SK-N-SH (cell line): ENCODE measurements around the gene CD74. TPM values are rescaled to one million over a fixed set of nuclear protein-coding genes. Genes with fewer than 3 reads are reported as not detected.

ENCODE experiments used
- CTCF ChIA-PET: fragments of 300-600, 350-600 bp; formaldehyde crosslinking; extraction: SDS; loops from one replicate; lab custom pipeline; 2021; lab: Yijun Ruan, JAX
- POLR2A ChIA-PET: fragments of 350-600 bp; sonication (Branson Sonifier 250); formaldehyde crosslinking; extraction: SDS; loops from one replicate; lab custom pipeline; 2020; ENCODE audit warnings: antibody characterized with exemption, inconsistent platforms; lab: Yijun Ruan, JAX
- DNase-seq: peaks from one replicate; pipeline ENCODE4 v3.0.0; 2012
- H2AFZ ChIP-seq: fragments of 200-600 bp; sonication (generic); 2 replicates; pipeline ENCODE4 v1.8.1; 2016; ENCODE audit warnings: antibody characterized with exemption, mild to moderate bottlenecking, low read depth
- H3F3A ChIP-seq: fragments of 200-600 bp; sonication (generic); replicated peaks from 2 replicates; pipeline ENCODE3; 2016; ENCODE audit warnings: antibody characterized with exemption, mild to moderate bottlenecking; ENCODE audit not compliant: insufficient read depth
- H3K27ac ChIP-seq, 2 experiments: fragments of 200-500 bp in 1 of 2; fragments of 200-600 bp in 1 of 2; sonication (Bioruptor generic) in 1 of 2; sonication (generic), shearing (Covaris generic) in 1 of 2; 2 replicates each; pipeline versions ENCODE4 v1.5.1 to v1.6.1; 2014 to 2016; ENCODE audit warnings: low read depth in 2 of 2, inconsistent platforms in 1 of 2, low read length in 1 of 2, mild to moderate bottlenecking in 1 of 2, mixed read lengths in 1 of 2
- H3K27me3 ChIP-seq: fragments of 200-600 bp; sonication (generic), shearing (Covaris generic); 2 replicates; pipeline ENCODE4 v1.6.1; 2016; ENCODE audit warnings: mixed run types; ENCODE audit not compliant: insufficient read depth
- H3K36me3 ChIP-seq, 2 experiments: fragments of 200-500 bp in 1 of 2; fragments of 200-600 bp in 1 of 2; sonication (Bioruptor generic) in 1 of 2; sonication (generic) in 1 of 2; replicated peaks in 1 of 2; 2 replicates each; pipeline versions ENCODE3 to v1.5.1; 2014 to 2016; ENCODE audit warnings: low read length in 1 of 2, mild to moderate bottlenecking in 1 of 2; ENCODE audit not compliant: insufficient read depth in 2 of 2, control insufficient read depth in 1 of 2
- H3K4me1 ChIP-seq, 2 experiments: fragments of 200-500 bp in 1 of 2; fragments of 200-600 bp in 1 of 2; sonication (Bioruptor generic) in 1 of 2; sonication (generic), shearing (Covaris generic) in 1 of 2; 2 replicates each; pipeline versions ENCODE4 v1.5.1 to v1.6.1; 2014 to 2016; ENCODE audit warnings: low read depth in 1 of 2, low read length in 1 of 2, mixed run types in 1 of 2; ENCODE audit not compliant: insufficient read depth in 2 of 2, control insufficient read depth in 1 of 2
- H3K4me2 ChIP-seq: fragments of 200-600 bp; sonication (generic), shearing (Covaris generic); 2 replicates; pipeline ENCODE4 v1.6.1; 2017; ENCODE audit warnings: mixed run types
- H3K4me3 ChIP-seq, 2 experiments: fragments of 200-500 bp in 1 of 2; fragments of 200-600 bp in 1 of 2; sonication (Bioruptor generic) in 1 of 2; sonication (generic), shearing (Covaris generic) in 1 of 2; 2 replicates each; pipeline versions ENCODE4 v1.5.1 to v1.8.1; 2014 to 2016; ENCODE audit warnings: low read depth in 2 of 2, inconsistent platforms in 1 of 2, low read length in 1 of 2, mild to moderate bottlenecking in 1 of 2, mixed read lengths in 1 of 2, moderate library complexity in 1 of 2
- H3K79me2 ChIP-seq: fragments of 200-600 bp; sonication (generic); 2 replicates; pipeline ENCODE4 v1.8.1; 2017; ENCODE audit warnings: mild to moderate bottlenecking; ENCODE audit not compliant: insufficient read depth
- H3K9ac ChIP-seq: fragments of 200-600 bp; sonication (generic); 2 replicates; pipeline ENCODE4 v1.6.1; 2017; ENCODE audit warnings: mixed run types
- H3K9me2 ChIP-seq: fragments of 200-600 bp; sonication (generic); 2 replicates; pipeline ENCODE4 v1.6.1; 2017; ENCODE audit warnings: mixed run types
- H3K9me3 ChIP-seq: fragments of 200-600 bp; sonication (generic); 2 replicates; pipeline ENCODE4 v1.6.1; 2017; ENCODE audit warnings: mixed run types, mild to moderate bottlenecking, moderate library complexity
- H4K20me1 ChIP-seq: fragments of 200-600 bp; sonication (generic); 2 replicates; pipeline ENCODE4 v1.6.1; 2017; ENCODE audit warnings: mild to moderate bottlenecking, mixed run types; ENCODE audit not compliant: insufficient read depth
- CHD2 ChIP-seq: fragments of 150-350 bp; IDR thresholded peaks from 2 replicates; pipeline ENCODE4 v1.6.1; 2018; ENCODE audit warnings: low read length; ENCODE audit not compliant: partially characterized antibody
- EZH2phosphoT487 ChIP-seq: fragments of 200-600 bp; sonication (generic); IDR thresholded peaks from 2 replicates; pipeline ENCODE4 v1.6.1; 2017; ENCODE audit warnings: low read depth, mixed run types, mild to moderate bottlenecking, antibody characterized with exemption, moderate library complexity, borderline replicate concordance
- GABPA ChIP-seq: IDR thresholded peaks from 2 replicates; pipeline ENCODE4 v1.4.0; 2012; ENCODE audit warnings: low read depth, mild to moderate bottlenecking
- JUND ChIP-seq: IDR thresholded peaks from 2 replicates; pipeline ENCODE4 v1.4.0; 2012
- MEF2A ChIP-seq: IDR thresholded peaks from 2 replicates; pipeline ENCODE4 v1.4.0; 2012; ENCODE audit warnings: low read depth, borderline replicate concordance
- NFIC ChIP-seq: IDR thresholded peaks from 2 replicates; pipeline ENCODE4 v1.4.0; 2012; ENCODE audit warnings: borderline replicate concordance
- POLR2AphosphoS5 ChIP-seq: IDR thresholded peaks from 2 replicates; pipeline ENCODE4 v1.6.1; 2012; ENCODE audit warnings: low read depth, low read length
- RAD21 ChIP-seq: IDR thresholded peaks from 2 replicates; pipeline ENCODE4 v1.6.1; 2012; ENCODE audit warnings: mild to moderate bottlenecking, low read length
- RCOR1 ChIP-seq: fragments of 150-350 bp; IDR thresholded peaks from 2 replicates; pipeline ENCODE4 v1.6.1; 2017; ENCODE audit warnings: antibody characterized with exemption, low read length
- RXRA ChIP-seq: IDR thresholded peaks from 2 replicates; pipeline ENCODE4 v1.4.0; 2012; ENCODE audit warnings: low read depth, mild to moderate bottlenecking, borderline replicate concordance
- TAF1 ChIP-seq: IDR thresholded peaks from 2 replicates; pipeline ENCODE4 v1.6.1; 2012; ENCODE audit warnings: low read depth, mild to moderate bottlenecking, low read length, moderate library complexity, borderline replicate concordance
- TCF12 ChIP-seq: IDR thresholded peaks from 2 replicates; pipeline ENCODE4 v1.4.0; 2012
- whole genome bisulfite sequencing: methylation state at CpG from one replicate; pipeline ENCODE4 v1.1.6; 2017; ENCODE audit warnings: low lambda C conversion rate; 5-methylcytosine and 5-hydroxymethylcytosine counted together
- polyA plus RNA-seq, 3 experiments: library from polyadenylated mRNA; depleted of rRNA; stranded (reverse); fragments of >200 nt; gene quantifications; 2 replicates each; pipeline ENCODE4 v1.2.3, GENCODE V29; 2012
- TF ChIP-seq, protein P1 (sequence below): IDR thresholded peaks from 2 replicates; pipeline ENCODE4 v1.4.0; 2012; ENCODE audit warnings: low read depth, borderline replicate concordance
- TF ChIP-seq, protein P2 (sequence below): fragments of 150-350 bp; IDR thresholded peaks from 2 replicates; pipeline ENCODE4 v1.6.1; 2016; ENCODE audit warnings: mild to moderate bottlenecking, low read depth, low read length
- TF ChIP-seq, protein P3 (sequence below): IDR thresholded peaks from 2 replicates; pipeline ENCODE4 v1.4.0; 2012; ENCODE audit warnings: low read depth
- TF ChIP-seq, protein P4 (sequence below): IDR thresholded peaks from 2 replicates; pipeline ENCODE4 v1.6.1; 2012; ENCODE audit warnings: mild to moderate bottlenecking, low read depth, low read length, moderate library complexity
- TF ChIP-seq, protein P5 (sequence below): IDR thresholded peaks from 2 replicates; pipeline ENCODE4 v1.4.0; 2012; ENCODE audit warnings: low read depth, borderline replicate concordance

Gene CD74
- polyA plus RNA-seq, 1 of the 3 experiments (the other 2 are of a cell fraction): 0.26 TPM

DNA sequence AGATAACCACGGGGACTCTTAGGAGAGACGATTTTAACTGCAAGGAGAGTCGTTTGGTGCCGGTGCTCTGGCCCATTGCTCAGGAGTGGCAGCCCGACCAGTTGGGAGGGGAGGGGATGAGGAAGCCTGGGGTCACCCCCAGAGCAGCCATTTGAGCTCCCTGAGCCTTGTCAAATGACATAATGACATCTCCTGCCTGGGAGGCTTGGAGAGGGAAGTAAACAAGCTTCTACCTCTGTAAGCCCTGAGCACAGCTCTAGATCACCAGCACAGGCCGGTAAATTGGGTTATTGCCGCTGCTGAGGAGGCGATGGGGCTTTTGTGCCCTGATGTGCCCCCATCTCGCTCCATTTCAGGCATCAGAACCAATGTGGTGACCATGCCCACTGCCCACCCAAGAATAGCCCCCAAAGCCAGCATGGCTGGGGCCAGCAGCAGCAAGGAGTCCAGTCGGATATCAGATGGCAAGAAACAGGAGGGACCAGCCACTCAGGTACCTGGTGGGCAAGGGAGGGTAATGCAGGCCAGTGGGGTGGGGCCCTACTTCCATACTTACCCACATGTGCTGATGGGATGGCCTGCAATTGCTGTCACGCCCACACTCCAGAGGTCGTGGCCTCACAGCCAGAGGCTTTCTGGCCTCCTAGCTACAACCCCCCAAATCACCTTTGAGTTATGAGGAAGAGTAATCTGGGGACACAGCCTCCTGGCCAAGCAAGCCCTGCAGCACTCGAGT lies 23.0 kb downstream of the CD74 start:
- ChIA-PET POLR2A (no interaction called here), CTCF (interaction anchor here (1.0 kb wide), 1 partner anchor 17 kb away, joined by 3 read pairs; no protein-coding TSS in a partner anchor)
- H3K9me3 ChIP-seq: no peaks in the 10 kb centered on the region
- no peak overlapping the region for H3K4me2 ChIP-seq
- H4K20me1 ChIP-seq: no peaks in the 10 kb centered on the region
- TF ChIP-seq RAD21 (no peak), MEF2A (no peak), GABPA (no peak), CHD2 (no peak), JUND (no peak), NFIC (no peak), RXRA (no peak), TAF1 (no peak), EZH2phosphoT487 (no peak)
- TF ChIP-seq, protein P1, sequence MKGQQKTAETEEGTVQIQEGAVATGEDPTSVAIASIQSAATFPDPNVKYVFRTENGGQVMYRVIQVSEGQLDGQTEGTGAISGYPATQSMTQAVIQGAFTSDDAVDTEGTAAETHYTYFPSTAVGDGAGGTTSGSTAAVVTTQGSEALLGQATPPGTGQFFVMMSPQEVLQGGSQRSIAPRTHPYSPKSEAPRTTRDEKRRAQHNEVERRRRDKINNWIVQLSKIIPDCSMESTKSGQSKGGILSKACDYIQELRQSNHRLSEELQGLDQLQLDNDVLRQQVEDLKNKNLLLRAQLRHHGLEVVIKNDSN: no peak
- no peaks in the 10 kb centered on the region for H3K9me2 ChIP-seq
- DNase-seq: no peak
- no peak overlapping the region for H2AFZ ChIP-seq
- H3K4me1 ChIP-seq: no peaks in the 10 kb centered on the region
- WGBS: 83% methylated on average over 7 of the region's 13 CpGs
- no peak overlapping the region for H3K4me3 ChIP-seq
- no peaks in the 10 kb centered on the region for H3K79me2 ChIP-seq
- no peak overlapping the region for H3K27ac ChIP-seq
- no peak overlapping the region for H3K9ac ChIP-seq
- peaks cover 4% of the 10 kb centered on the region for H3F3A ChIP-seq
- peaks cover 24 to 93% of the 10 kb centered on the region in 2 experiments for H3K36me3 ChIP-seq
- no peaks in the 10 kb centered on the region for H3K27me3 ChIP-seq

DNA sequence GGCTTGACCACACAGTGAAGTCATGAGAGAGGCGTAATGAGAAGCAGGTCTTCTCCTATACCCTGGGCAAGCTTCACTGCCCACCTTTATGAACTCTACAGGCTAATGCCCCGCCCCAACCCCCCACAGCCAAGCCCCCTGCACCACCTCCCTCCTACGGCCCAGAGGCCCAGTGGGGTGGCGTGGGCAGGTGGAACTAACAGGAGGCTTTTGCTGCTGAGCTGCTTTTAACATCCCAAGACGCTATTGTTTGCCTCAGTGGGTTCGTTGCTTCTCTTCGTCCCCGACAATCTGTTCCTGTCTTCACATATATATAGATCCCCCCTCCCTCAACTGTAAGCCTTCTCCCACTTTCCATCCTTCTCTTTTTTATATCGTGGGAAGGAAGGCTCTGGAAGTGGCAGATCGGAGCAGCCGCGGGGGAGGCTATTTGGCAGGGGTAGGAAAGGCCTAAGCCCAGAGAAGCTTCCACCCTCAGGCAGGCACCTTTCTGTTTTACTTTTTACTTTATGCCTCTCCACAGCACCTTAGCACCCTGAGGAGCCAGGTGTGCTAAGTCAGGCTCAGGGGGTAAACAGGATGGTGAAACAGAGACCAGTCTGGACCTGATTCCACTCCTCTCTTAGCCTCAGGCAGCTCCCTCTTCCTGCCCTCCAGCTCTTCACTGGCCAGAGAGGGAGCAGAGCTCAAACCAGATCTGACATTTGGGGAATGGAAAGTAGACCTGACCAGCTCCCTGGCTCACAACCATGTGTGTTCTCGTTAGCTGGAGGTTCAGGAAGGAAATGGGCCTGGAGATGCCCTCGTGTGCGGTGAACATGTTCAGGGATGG lies 26.5 kb downstream of the CD74 start:
- WGBS: 87% methylated on average over 15 of the region's 15 CpGs
- Histone ChIP-seq H3K9me2 (no peaks in the 10 kb centered on the region), H3K9me3 (no peaks in the 10 kb centered on the region), H3K36me3 (peaks cover 36 to 94% of the 10 kb centered on the region in 2 experiments), H3F3A (peaks cover 4% of the 10 kb centered on the region), H3K79me2 (no peaks in the 10 kb centered on the region), H3K4me2 (no peak overlapping the region), H3K4me3 (no peak overlapping the region), H2AFZ (no peak overlapping the region), H4K20me1 (no peaks in the 10 kb centered on the region), H3K27ac (no peak overlapping the region), H3K27me3 (no peaks in the 10 kb centered on the region), H3K4me1 (no peaks in the 10 kb centered on the region), H3K9ac (no peak overlapping the region)
- CTCF ChIA-PET: interaction anchor here (1.2 to 1.9 kb wide), 2 partner anchors 13 to 15 kb away, joined by 3 to 4 read pairs; no protein-coding TSS in a partner anchor
- DNase-seq: no peak
- POLR2A ChIA-PET: interaction anchor here (1.8 kb wide), 1 partner anchor 25 kb away, joined by 4 read pairs; no protein-coding TSS in a partner anchor
- no peak for TF ChIP-seq RAD21
- TF ChIP-seq, protein P2, sequence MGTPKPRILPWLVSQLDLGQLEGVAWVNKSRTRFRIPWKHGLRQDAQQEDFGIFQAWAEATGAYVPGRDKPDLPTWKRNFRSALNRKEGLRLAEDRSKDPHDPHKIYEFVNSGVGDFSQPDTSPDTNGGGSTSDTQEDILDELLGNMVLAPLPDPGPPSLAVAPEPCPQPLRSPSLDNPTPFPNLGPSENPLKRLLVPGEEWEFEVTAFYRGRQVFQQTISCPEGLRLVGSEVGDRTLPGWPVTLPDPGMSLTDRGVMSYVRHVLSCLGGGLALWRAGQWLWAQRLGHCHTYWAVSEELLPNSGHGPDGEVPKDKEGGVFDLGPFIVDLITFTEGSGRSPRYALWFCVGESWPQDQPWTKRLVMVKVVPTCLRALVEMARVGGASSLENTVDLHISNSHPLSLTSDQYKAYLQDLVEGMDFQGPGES: no peak
- TF ChIP-seq, protein P3, sequence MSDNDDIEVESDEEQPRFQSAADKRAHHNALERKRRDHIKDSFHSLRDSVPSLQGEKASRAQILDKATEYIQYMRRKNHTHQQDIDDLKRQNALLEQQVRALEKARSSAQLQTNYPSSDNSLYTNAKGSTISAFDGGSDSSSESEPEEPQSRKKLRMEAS: no peak
- TF ChIP-seq MEF2A: no peak
- TF ChIP-seq RCOR1: no peak
- TF ChIP-seq POLR2AphosphoS5: no peak
- no peak for TF ChIP-seq TCF12
- TF ChIP-seq, protein P4, sequence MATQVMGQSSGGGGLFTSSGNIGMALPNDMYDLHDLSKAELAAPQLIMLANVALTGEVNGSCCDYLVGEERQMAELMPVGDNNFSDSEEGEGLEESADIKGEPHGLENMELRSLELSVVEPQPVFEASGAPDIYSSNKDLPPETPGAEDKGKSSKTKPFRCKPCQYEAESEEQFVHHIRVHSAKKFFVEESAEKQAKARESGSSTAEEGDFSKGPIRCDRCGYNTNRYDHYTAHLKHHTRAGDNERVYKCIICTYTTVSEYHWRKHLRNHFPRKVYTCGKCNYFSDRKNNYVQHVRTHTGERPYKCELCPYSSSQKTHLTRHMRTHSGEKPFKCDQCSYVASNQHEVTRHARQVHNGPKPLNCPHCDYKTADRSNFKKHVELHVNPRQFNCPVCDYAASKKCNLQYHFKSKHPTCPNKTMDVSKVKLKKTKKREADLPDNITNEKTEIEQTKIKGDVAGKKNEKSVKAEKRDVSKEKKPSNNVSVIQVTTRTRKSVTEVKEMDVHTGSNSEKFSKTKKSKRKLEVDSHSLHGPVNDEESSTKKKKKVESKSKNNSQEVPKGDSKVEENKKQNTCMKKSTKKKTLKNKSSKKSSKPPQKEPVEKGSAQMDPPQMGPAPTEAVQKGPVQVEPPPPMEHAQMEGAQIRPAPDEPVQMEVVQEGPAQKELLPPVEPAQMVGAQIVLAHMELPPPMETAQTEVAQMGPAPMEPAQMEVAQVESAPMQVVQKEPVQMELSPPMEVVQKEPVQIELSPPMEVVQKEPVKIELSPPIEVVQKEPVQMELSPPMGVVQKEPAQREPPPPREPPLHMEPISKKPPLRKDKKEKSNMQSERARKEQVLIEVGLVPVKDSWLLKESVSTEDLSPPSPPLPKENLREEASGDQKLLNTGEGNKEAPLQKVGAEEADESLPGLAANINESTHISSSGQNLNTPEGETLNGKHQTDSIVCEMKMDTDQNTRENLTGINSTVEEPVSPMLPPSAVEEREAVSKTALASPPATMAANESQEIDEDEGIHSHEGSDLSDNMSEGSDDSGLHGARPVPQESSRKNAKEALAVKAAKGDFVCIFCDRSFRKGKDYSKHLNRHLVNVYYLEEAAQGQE: no peak
- no peak for TF ChIP-seq GABPA
- TF ChIP-seq, protein P5, sequence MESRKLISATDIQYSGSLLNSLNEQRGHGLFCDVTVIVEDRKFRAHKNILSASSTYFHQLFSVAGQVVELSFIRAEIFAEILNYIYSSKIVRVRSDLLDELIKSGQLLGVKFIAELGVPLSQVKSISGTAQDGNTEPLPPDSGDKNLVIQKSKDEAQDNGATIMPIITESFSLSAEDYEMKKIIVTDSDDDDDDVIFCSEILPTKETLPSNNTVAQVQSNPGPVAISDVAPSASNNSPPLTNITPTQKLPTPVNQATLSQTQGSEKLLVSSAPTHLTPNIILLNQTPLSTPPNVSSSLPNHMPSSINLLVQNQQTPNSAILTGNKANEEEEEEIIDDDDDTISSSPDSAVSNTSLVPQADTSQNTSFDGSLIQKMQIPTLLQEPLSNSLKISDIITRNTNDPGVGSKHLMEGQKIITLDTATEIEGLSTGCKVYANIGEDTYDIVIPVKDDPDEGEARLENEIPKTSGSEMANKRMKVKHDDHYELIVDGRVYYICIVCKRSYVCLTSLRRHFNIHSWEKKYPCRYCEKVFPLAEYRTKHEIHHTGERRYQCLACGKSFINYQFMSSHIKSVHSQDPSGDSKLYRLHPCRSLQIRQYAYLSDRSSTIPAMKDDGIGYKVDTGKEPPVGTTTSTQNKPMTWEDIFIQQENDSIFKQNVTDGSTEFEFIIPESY: no peak
- TF ChIP-seq EZH2phosphoT487: no peak
